K562 (cell line): ENCODE data around the gene FAM184B. TPM values are rescaled to one million over a fixed set of nuclear protein-coding genes. Genes with fewer than 3 reads are reported as not detected.

ENCODE experiments used
- COPS2 ChIP-seq: fragments of 450-650 bp; conservative IDR thresholded peaks from 2 replicates; pipeline ENCODE4 v1.6.1; 2016; ENCODE audit warnings: mild to moderate bottlenecking, moderate library complexity
- MEF2A ChIP-seq: IDR thresholded peaks from 2 replicates; pipeline ENCODE4 v1.6.1; 2011; ENCODE audit warnings: low read depth, mild to moderate bottlenecking, low read length, moderate library complexity; ENCODE audit not compliant: control insufficient read depth
- NFIC ChIP-seq: fragments of 450-650 bp; IDR thresholded peaks from 2 replicates; pipeline ENCODE4 v1.6.1; 2017; ENCODE audit warnings: mild to moderate bottlenecking, inconsistent platforms
- SAFB2 ChIP-seq: fragments of 200-400 bp; formaldehyde crosslinking; IDR thresholded peaks from 2 replicates; pipeline ENCODE4 v1.6.1; 2018; ENCODE audit warnings: borderline replicate concordance, low read length, low read depth, moderate library complexity; ENCODE audit not compliant: severe bottlenecking
- ZBTB17 ChIP-seq: fragments of 450-650 bp; formaldehyde crosslinking; IDR thresholded peaks from 2 replicates; pipeline ENCODE4 v1.4.0; 2020; ENCODE audit warnings: mild to moderate bottlenecking
- ZNF282 ChIP-seq: sonication (generic); formaldehyde crosslinking; IDR thresholded peaks from 2 replicates; pipeline ENCODE4 v1.8.1; 2023; ENCODE audit warnings: missing genetic modification reagents
- ZNF77 ChIP-seq: fragments of 250-450 bp; sonication (Bioruptor Pico); IDR thresholded peaks from 2 replicates; pipeline ENCODE4 v1.5.0; 2020
- polyA plus RNA-seq, 8 experiments: library from polyadenylated mRNA; depleted of rRNA in 4 of 8; stranded (reverse) in 5 of 8; unstranded in 3 of 8; fragments of >200 nt; fragmentation: Nextera tagmentation in 2 of 8; fragmentation: Illumina TruSeq in 1 of 8; extraction: Ambion mirVana in 2 of 8; extraction: Trizol in 1 of 8; gene quantifications; 2 replicates each; pipeline versions ENCODE4 v1.2.1 to v1.2.3, GENCODE V29; 2011 to 2014; ENCODE audit warnings: inconsistent platforms in 1 of 8, missing spikeins in 1 of 8
- total RNA-seq, 7 experiments: library from RNA; depleted of rRNA in 6 of 7; stranded (reverse); fragments of >200 nt in 6 of 7; fragmentation: Illumina TruSeq in 2 of 7; extraction: Trizol in 2 of 7; gene quantifications; 2 replicates each; pipeline versions ENCODE4 v1.2.1 to v1.2.3, GENCODE V29; 2011 to 2021; ENCODE audit warnings: low replicate concordance in 1 of 7
- TF ChIP-seq, protein P1 (sequence below): fragments of 150-350 bp; conservative IDR thresholded peaks from 2 replicates; pipeline ENCODE4 v1.6.1; 2014; ENCODE audit warnings: low read length
- TF ChIP-seq, protein P2 (sequence below), 2 experiments: fragments of 450-650 bp; IDR thresholded peaks; 2 replicates each; pipeline ENCODE4 v1.6.1; 2018; ENCODE audit warnings: mild to moderate bottlenecking in 2 of 2, low read depth in 1 of 2; ENCODE audit not compliant: partially characterized antibody in 2 of 2
- TF ChIP-seq, protein P3 (sequence below), 2 experiments: IDR thresholded peaks; 2 replicates each; pipeline ENCODE4 v1.6.1; 2012; ENCODE audit warnings: improper control_type of control experiment in 2 of 2, low read depth in 2 of 2, low read length in 2 of 2, borderline replicate concordance in 1 of 2
- TF ChIP-seq, protein P4 (sequence below), 3 experiments: IDR thresholded peaks in 2 of 3; conservative IDR thresholded peaks in 1 of 3; 2 replicates each; pipeline ENCODE4 v1.5.1; 2011 to 2012; ENCODE audit warnings: low read length in 3 of 3, mild to moderate bottlenecking in 3 of 3, control low read depth in 2 of 3, improper control_type of control experiment in 1 of 3, inconsistent platforms in 1 of 3, low read depth in 1 of 3, mixed read lengths in 1 of 3, moderate library complexity in 1 of 3; ENCODE audit not compliant: insufficient read depth in 2 of 3
- TF ChIP-seq, protein P5 (sequence below): fragments of 250-450 bp; sonication (Bioruptor Pico); IDR thresholded peaks from 2 replicates; pipeline ENCODE4 v1.5.0; 2020; ENCODE audit warnings: mild to moderate bottlenecking, borderline replicate concordance

FAM184B gene
- total and polyA plus RNA-seq, 9 of the 15 experiments (the other 6 are each of a cell fraction or from before 2014, with no cell fraction given), result not detected

DNA sequence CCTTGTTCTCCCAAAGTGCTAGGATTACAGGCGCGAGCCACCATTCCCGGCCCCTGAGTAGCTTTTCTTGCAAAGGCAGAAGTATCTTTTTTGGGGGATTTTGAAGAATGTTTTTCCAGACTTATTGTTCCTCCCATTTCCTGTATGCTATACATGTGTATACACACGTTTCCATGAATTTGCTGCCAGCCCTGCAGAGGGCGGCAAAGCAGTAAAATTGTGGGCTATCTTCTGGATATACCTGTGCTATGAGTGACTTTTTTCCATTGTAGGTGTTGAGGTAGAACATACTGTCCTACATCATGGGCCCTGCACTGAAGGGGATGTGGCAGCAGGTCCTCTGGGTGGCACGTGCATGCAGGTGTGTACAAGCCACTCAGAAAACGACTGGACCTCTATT lies 183.9 kb downstream of the FAM184B start (continued):
- TF ChIP-seq, protein P1, sequence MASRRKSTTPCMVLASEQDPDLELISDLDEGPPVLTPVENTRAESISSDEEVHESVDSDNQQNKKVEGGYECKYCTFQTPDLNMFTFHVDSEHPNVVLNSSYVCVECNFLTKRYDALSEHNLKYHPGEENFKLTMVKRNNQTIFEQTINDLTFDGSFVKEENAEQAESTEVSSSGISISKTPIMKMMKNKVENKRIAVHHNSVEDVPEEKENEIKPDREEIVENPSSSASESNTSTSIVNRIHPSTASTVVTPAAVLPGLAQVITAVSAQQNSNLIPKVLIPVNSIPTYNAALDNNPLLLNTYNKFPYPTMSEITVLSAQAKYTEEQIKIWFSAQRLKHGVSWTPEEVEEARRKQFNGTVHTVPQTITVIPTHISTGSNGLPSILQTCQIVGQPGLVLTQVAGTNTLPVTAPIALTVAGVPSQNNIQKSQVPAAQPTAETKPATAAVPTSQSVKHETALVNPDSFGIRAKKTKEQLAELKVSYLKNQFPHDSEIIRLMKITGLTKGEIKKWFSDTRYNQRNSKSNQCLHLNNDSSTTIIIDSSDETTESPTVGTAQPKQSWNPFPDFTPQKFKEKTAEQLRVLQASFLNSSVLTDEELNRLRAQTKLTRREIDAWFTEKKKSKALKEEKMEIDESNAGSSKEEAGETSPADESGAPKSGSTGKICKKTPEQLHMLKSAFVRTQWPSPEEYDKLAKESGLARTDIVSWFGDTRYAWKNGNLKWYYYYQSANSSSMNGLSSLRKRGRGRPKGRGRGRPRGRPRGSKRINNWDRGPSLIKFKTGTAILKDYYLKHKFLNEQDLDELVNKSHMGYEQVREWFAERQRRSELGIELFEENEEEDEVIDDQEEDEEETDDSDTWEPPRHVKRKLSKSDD, result no peak
- TF ChIP-seq, protein P2, sequence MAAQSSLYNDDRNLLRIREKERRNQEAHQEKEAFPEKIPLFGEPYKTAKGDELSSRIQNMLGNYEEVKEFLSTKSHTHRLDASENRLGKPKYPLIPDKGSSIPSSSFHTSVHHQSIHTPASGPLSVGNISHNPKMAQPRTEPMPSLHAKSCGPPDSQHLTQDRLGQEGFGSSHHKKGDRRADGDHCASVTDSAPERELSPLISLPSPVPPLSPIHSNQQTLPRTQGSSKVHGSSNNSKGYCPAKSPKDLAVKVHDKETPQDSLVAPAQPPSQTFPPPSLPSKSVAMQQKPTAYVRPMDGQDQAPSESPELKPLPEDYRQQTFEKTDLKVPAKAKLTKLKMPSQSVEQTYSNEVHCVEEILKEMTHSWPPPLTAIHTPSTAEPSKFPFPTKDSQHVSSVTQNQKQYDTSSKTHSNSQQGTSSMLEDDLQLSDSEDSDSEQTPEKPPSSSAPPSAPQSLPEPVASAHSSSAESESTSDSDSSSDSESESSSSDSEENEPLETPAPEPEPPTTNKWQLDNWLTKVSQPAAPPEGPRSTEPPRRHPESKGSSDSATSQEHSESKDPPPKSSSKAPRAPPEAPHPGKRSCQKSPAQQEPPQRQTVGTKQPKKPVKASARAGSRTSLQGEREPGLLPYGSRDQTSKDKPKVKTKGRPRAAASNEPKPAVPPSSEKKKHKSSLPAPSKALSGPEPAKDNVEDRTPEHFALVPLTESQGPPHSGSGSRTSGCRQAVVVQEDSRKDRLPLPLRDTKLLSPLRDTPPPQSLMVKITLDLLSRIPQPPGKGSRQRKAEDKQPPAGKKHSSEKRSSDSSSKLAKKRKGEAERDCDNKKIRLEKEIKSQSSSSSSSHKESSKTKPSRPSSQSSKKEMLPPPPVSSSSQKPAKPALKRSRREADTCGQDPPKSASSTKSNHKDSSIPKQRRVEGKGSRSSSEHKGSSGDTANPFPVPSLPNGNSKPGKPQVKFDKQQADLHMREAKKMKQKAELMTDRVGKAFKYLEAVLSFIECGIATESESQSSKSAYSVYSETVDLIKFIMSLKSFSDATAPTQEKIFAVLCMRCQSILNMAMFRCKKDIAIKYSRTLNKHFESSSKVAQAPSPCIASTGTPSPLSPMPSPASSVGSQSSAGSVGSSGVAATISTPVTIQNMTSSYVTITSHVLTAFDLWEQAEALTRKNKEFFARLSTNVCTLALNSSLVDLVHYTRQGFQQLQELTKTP (IDR thresholded peaks at IDR 0.05; ENCODE audit: low read depth in 1 of 2, partially characterized antibody in 2 of 2), result no peak
- TF ChIP-seq NFIC (no peak), ZNF282 (CRISPR knock-in tag) (no peak), SAFB2 (no peak), COPS2 (no peak), ZBTB17 (CRISPR knock-in tag) (no peak), MEF2A (no peak), ZNF77 (CRISPR knock-in tag) (no peak)
- TF ChIP-seq, protein P3, sequence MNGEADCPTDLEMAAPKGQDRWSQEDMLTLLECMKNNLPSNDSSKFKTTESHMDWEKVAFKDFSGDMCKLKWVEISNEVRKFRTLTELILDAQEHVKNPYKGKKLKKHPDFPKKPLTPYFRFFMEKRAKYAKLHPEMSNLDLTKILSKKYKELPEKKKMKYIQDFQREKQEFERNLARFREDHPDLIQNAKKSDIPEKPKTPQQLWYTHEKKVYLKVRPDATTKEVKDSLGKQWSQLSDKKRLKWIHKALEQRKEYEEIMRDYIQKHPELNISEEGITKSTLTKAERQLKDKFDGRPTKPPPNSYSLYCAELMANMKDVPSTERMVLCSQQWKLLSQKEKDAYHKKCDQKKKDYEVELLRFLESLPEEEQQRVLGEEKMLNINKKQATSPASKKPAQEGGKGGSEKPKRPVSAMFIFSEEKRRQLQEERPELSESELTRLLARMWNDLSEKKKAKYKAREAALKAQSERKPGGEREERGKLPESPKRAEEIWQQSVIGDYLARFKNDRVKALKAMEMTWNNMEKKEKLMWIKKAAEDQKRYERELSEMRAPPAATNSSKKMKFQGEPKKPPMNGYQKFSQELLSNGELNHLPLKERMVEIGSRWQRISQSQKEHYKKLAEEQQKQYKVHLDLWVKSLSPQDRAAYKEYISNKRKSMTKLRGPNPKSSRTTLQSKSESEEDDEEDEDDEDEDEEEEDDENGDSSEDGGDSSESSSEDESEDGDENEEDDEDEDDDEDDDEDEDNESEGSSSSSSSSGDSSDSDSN (IDR thresholded peaks at IDR 0.05; ENCODE audit: borderline replicate concordance in 1 of 2, low read depth in 2 of 2, low read length in 2 of 2), result no peak
- TF ChIP-seq, protein P4, sequence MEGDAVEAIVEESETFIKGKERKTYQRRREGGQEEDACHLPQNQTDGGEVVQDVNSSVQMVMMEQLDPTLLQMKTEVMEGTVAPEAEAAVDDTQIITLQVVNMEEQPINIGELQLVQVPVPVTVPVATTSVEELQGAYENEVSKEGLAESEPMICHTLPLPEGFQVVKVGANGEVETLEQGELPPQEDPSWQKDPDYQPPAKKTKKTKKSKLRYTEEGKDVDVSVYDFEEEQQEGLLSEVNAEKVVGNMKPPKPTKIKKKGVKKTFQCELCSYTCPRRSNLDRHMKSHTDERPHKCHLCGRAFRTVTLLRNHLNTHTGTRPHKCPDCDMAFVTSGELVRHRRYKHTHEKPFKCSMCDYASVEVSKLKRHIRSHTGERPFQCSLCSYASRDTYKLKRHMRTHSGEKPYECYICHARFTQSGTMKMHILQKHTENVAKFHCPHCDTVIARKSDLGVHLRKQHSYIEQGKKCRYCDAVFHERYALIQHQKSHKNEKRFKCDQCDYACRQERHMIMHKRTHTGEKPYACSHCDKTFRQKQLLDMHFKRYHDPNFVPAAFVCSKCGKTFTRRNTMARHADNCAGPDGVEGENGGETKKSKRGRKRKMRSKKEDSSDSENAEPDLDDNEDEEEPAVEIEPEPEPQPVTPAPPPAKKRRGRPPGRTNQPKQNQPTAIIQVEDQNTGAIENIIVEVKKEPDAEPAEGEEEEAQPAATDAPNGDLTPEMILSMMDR (IDR thresholded peaks at IDR 0.05 in 2 of 3, conservative IDR thresholded peaks at IDR 0.05 in 1 of 3; ENCODE audit: insufficient read depth in 2 of 3, low read depth in 1 of 3, low read length in 3 of 3), result peak; percentile 19 to 67 (median 58); a peak in 4 of 6 replicates
- TF ChIP-seq, protein P5, sequence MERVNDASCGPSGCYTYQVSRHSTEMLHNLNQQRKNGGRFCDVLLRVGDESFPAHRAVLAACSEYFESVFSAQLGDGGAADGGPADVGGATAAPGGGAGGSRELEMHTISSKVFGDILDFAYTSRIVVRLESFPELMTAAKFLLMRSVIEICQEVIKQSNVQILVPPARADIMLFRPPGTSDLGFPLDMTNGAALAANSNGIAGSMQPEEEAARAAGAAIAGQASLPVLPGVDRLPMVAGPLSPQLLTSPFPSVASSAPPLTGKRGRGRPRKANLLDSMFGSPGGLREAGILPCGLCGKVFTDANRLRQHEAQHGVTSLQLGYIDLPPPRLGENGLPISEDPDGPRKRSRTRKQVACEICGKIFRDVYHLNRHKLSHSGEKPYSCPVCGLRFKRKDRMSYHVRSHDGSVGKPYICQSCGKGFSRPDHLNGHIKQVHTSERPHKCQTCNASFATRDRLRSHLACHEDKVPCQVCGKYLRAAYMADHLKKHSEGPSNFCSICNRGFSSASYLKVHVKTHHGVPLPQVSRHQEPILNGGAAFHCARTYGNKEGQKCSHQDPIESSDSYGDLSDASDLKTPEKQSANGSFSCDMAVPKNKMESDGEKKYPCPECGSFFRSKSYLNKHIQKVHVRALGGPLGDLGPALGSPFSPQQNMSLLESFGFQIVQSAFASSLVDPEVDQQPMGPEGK, result no peak
